Ovary (tissue), 3 donors: ENCODE results near the gene CD300LD.

Experiments
- EP300 ChIP-seq: sonication (generic); formaldehyde crosslinking; IDR thresholded peaks from one replicate; pipeline ENCODE4 v1.6.1; 2017; ENCODE audit warnings: antibody characterized with exemption
- POLR2A ChIP-seq: fragments of 450-650 bp; IDR thresholded peaks from one replicate; pipeline ENCODE4 v1.6.1; 2017; ENCODE audit warnings: antibody characterized with exemption, mild to moderate bottlenecking, moderate library complexity
- TF ChIP-seq, protein P1 (sequence below), 3 donors: fragments of 450-650 bp in 2 of 3; fragments of 200-600 bp in 1 of 3; IDR thresholded peaks; one replicate each; pipeline versions ENCODE4 v1.5.1 to v1.8.0; 2016 to 2022; ENCODE audit warnings: antibody characterized with exemption in 3 of 3, mild to moderate bottlenecking in 1 of 3
- donor health status: DM: no; HTN: no; CAD: no.

- TF ChIP-seq POLR2A: no peak
- TF ChIP-seq, protein P1, sequence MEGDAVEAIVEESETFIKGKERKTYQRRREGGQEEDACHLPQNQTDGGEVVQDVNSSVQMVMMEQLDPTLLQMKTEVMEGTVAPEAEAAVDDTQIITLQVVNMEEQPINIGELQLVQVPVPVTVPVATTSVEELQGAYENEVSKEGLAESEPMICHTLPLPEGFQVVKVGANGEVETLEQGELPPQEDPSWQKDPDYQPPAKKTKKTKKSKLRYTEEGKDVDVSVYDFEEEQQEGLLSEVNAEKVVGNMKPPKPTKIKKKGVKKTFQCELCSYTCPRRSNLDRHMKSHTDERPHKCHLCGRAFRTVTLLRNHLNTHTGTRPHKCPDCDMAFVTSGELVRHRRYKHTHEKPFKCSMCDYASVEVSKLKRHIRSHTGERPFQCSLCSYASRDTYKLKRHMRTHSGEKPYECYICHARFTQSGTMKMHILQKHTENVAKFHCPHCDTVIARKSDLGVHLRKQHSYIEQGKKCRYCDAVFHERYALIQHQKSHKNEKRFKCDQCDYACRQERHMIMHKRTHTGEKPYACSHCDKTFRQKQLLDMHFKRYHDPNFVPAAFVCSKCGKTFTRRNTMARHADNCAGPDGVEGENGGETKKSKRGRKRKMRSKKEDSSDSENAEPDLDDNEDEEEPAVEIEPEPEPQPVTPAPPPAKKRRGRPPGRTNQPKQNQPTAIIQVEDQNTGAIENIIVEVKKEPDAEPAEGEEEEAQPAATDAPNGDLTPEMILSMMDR (IDR thresholded peaks at IDR 0.05): no peak
- TF ChIP-seq EP300: no peak
Observed at GRCh38 chr17:74624131-74624530, 32.0 kb upstream of the CD300LD start.
